Stimulated activated CD8-positive, alpha-beta memory T cell treated with anti-CD3 and anti-CD28 coated beads, Interleukin-2, amount 100 ng/mL, for 1 hour (primary cell): ENCODE measurements around the gene FOXJ1.

Source experiments
- DNase-seq, 2 donors: peaks; one replicate each; pipeline ENCODE4 v3.0.0-alpha.2; 2020; ENCODE audit warnings: low read depth in 2 of 2

Gene FOXJ1

GRCh38 chr17:76091526-76092286 lies 49.3 kb downstream of the FOXJ1 start:
- DNase-seq, result no peak

GRCh38 chr17:76090517-76091129 lies 50.4 kb downstream of the FOXJ1 start:
- DNase-seq, result no peak

GRCh38 chr17:76089680-76090516 lies 51.1 kb downstream of the FOXJ1 start:
- DNase-seq, result no peak

GRCh38 chr17:76088868-76089576 lies 52.0 kb downstream of the FOXJ1 start:
- no peak for DNase-seq

GRCh38 chr17:76088041-76088867 lies 52.8 kb downstream of the FOXJ1 start:
- no peak for DNase-seq

GRCh38 chr17:76087531-76087930 lies 53.5 kb downstream of the FOXJ1 start:
- no peak for DNase-seq

- DNase-seq, result no peak
Observed at GRCh38 chr17:76086384-76086783, 54.7 kb downstream of the FOXJ1 start.
